GM13976 (cell line): ENCODE data around the gene KCTD20.

ENCODE experiments used
- DNase-seq: peaks from one replicate; pipeline ENCODE4 v3.0.0; 2012; ENCODE audit warnings: low spot score
- CTCF ChIP-seq: IDR thresholded peaks from 2 replicates; pipeline ENCODE4 v1.5.1; 2012; ENCODE audit warnings: borderline replicate concordance, mild to moderate bottlenecking; ENCODE audit not compliant: insufficient read depth; ENCODE audit errors: extremely low read depth, missing control alignments, control extremely low read depth
- in situ Hi-C: fragments of 300-500 bp; cut with MboI; formaldehyde crosslinking; loops from one replicate; pipeline ENCODE4 v1.12.0; 2022; ENCODE audit warnings: low sequenced_read_pairs, mixed read lengths, inconsistent platforms; ENCODE audit not compliant: unreplicated experiment

The KCTD20 gene

DNA sequence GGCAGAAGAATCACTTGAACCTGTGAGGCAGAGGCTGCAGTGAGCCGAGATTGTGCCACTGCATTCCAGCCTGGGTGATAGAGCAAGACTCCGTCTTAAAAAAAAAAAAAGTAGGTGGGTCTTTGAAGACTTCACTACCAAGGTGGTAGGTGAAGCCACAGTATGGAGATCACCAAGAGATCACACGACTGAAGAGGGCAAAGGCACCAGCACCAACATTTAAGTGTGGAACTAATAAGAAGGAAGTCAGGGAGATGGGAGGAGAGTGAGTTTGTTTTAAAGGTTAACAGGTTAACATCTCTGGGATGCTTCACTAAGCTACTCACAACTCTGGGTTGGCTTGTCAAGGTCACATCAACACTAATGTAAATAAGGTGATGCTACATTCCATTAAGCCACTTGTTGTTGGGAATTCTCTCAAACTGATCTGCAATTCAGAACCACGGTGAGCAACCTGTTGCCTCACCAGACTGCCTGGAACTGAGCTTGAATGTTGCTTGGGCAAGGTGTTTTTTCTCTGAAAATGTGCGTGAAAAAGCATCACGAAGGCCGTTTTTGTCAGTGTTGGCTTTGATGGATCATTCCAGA, 48.7 kb downstream of the KCTD20 start:
- in situ Hi-C loops, result no loop called here
- DNase-seq, result no peak
- no peak for TF ChIP-seq CTCF

DNA sequence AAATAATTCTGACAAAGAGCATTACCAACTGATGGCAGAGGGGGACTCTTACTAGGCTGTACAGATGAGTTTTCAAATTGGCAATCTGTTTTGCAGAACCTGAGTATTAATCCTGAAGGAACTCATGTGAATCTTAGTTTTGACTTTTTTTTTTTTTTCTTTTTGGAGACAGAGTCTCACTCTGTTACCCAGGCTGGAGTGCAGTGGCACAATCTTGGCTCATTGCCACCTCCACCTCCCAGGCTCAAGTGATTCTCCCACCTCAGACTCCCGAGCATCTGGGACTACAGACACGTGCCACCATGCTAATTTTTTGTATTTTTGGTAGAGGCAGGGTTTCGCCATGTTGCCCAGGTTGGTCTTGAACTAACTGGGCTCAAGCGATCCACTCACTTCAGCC, 49.3 kb downstream of the KCTD20 start:
- no peak for DNase-seq
- no peak for TF ChIP-seq CTCF
- in situ Hi-C loops, result no loop called here

DNA sequence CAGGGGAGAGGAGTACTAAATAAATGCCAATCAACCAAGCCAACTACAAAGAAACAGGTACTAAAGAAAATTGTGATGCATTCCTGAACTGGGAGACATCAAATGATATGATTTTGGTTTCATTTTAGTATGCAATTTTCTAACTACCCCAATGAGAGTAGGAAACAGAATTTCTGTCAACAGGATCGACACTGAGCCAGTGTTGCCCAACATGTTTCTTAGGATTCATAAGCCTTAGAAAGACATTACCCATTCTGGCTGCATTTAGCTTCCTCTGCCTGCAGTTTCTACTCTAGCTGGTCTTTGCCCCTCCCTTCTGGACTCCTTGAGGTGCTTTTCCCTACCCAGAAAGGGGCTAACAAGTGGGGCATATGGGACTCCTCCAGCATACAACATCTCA, 49.8 kb downstream of the KCTD20 start:
- TF ChIP-seq CTCF, result no peak
- in situ Hi-C loops, result no loop called here
- DNase-seq, result no peak

- in situ Hi-C loops, result no loop called here
- no peak for TF ChIP-seq CTCF
- no peak for DNase-seq
Measured at GRCh38 chr6:36493319-36493718, 50.5 kb downstream of the KCTD20 start.

GRCh38 chr6:36493859-36494258, 51.1 kb downstream of the KCTD20 start:
- TF ChIP-seq CTCF, result no peak
- in situ Hi-C loops, result no loop called here
- DNase-seq, result no peak

DNA sequence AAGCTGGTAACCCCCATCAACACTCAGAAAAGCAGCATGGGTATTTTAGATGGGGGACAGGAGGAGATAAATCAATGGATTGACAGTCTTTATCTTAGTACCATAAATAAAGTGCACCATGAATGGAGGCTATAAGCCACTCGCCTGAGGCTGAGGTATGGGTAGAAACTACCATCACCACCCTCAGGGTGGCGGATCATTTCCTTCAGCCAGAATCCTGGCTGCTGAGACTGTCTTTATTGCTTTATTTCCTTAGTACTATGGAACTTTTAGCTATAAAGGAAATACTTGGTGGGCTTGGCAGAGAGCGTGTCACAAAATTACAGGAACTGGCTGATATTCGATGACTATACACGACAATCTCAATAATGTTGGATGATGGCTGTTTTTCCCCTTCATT, 52.3 kb downstream of the KCTD20 start:
- no peak for TF ChIP-seq CTCF
- in situ Hi-C loops, result no loop called here
- DNase-seq, result no peak

GRCh38 chr6:36499918-36500317, 57.1 kb downstream of the KCTD20 start:
- TF ChIP-seq CTCF, result no peak
- in situ Hi-C loops, result no loop called here
- no peak for DNase-seq
